Stimulated activated CD4-positive, alpha-beta T cell treated with anti-CD3 and anti-CD28 coated beads, Interleukin-12 subunit alpha, Interleukin-12 subunit beta, amount 100 ng/mL, for 24 hours (primary cell): ENCODE measurements around the gene EGFL7.

Experiments
- DNase-seq, 2 experiments: peaks; one replicate each; pipeline ENCODE4 v3.0.0-alpha.2; 2020; ENCODE audit warnings: low read depth in 2 of 2

Gene EGFL7

DNA sequence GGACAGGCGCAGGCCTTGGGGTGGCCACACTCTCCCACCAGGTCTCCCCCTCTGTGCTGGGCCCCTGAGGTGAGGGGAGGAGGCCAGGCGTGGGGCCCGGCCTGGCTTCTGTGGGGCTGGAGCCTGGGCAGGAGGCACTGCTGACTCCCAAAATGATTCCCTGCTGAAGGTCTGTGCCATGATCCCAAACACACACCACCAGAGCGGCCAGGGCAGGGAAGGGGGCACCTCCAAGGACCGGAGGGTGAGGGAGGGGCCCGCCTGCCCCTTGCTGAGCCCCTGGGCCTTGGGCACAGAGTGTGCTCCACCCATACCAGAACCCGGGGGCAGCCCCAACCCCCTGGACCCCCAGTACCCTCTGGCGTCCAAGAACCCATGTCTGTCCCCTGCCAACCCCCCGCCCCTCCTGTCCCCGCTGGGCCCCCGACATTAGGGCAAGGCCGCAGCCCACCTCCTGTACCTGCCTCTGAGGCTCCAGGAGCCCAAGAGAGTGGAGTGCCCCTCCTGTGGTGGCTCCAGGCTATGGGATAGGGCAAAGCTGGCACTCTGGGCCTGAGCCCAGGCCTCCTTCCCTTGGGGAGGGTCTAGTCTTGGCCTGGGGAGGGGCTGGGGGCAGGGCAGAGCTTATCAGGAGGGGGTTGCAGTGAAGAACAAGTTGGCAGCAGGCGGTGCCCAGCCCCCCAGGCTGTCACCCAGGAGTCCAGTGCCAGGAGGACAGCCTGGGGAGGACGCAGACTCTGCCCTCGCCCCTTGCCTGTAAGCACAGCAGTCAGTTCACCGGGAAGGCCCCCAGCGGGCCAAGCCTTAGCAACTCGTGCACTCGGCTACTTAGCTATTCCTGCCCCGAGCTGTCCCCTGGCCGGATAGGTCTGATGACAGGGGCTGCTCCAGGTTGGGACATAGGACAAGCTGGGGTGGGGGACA lies 2.6 kb upstream of the EGFL7 start:
- no peak for DNase-seq

DNA sequence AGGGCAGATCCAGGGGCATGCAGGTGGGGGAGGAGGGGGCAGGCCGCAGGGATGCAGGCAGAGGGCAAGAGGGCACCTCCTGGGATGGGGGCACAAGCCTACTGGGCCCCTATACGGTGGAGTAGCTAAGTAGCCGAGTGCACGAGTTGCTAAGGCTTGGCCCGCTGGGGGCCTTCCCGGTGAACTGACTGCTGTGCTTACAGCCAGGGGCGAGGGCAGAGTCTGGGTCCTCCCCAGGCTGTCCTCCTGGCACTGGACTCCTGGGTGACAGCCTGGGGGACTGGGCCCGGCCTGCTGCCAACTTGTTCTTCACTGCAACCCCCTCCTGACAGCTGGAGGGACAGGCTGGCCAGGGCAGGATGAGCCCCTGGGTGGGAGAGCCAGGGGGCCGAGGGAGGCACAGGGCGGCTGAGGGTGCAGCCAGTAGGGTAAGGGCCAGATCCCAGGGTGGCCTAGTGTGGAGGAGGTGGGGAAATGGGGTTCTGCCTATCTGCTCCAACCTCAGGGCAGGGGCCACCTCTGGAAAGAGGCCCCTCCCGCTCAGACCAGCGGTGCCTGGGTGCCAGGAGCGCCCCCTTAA lies 1.7 kb upstream of the EGFL7 start:
- DNase-seq, result no peak

DNA sequence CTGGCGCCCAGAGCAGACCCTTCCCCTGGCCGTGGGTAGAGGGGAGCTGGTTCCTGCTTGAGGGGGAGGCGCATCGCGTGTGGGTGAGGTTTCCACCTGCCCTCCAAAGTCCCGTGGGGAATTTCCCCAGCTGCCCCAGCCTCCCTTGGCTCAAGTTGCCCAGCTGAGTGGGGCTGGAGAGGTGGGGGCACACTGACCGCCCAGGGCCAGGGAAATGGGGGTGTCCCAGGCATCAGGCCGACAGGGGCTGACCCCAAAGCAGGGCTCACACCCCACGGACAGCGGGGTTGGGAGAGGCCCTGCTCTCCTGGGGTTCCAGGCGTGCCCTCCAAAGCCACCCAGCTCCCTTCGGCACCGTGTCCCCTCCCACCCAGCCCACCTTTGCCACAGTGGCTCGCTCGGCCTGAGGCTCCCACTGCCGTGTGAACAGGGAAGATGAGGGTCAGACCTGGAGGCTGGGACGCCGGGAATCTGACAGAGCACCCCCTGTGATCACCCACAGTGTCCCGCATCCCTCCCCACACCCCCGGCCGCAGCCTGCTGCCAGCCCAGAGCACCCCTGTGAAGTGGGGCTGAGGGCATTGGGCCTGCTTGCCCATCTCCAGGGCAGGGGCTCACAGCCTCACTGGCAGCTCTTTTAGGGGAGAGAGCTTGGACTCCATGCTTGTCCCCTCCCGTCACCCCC lies 933 bp upstream of the EGFL7 start:
- DNase-seq, result no peak

DNA sequence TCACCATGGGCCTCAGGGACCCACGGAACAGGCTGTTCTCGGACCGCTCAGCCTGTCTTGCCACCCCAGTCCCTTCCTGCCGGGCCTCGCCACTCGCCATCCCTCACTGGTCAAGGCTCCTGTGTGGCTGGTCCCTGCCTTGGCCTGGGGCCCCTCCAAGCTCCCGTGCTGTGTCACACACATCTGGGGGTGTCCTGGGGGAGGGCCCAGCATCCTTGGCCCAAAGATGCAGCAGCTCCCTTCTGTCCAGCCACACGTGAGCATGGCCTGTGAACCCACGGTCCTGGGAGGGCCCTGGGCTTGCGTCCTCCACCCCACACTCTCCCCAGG lies 425 bp upstream of the EGFL7 start:
- no peak for DNase-seq

DNA sequence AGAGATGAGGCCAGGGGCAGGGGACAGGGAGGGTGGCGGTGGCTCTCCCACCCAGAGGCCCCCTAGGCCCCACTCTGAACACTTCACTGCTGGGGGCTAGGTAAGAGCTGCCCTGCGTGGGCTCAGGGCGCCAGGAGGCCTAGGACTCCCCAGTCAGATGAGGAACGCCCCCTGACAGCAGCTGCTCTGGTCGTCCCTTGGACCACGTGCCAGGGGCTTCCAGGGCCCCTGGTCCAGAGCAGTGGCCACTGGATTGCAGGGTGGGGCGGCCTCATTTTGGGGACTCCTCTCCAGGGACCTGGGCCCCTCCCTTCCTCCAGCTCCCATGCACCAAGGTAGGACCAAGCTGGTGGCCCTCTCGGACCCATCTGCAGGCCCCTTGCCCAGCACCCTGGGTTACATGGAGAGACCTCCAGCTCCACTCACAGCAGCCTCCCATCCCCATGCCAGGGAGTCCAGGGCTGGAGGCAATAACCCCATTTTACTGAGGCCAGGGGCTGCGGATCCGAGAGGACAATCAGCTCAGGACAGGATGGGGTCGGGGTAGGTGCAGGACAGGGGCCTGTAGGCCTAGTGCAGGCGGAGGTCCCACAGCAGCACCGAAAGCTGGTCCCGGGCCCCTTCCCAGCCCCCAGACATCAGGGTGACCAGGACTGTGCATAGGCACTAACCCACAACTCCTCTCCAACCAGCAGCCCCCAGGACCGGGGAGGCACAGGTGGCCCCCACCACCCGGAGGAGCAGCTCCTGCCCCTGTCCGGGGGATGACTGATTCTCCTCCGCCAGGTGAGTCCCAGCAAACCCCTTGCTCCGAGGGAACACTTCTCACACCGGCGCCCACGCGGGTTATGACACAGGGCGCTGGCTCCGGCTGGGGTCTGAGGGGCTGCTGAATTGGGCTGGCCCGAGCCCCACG lies 1.5 kb downstream of the EGFL7 start:
- DNase-seq, result no peak

DNA sequence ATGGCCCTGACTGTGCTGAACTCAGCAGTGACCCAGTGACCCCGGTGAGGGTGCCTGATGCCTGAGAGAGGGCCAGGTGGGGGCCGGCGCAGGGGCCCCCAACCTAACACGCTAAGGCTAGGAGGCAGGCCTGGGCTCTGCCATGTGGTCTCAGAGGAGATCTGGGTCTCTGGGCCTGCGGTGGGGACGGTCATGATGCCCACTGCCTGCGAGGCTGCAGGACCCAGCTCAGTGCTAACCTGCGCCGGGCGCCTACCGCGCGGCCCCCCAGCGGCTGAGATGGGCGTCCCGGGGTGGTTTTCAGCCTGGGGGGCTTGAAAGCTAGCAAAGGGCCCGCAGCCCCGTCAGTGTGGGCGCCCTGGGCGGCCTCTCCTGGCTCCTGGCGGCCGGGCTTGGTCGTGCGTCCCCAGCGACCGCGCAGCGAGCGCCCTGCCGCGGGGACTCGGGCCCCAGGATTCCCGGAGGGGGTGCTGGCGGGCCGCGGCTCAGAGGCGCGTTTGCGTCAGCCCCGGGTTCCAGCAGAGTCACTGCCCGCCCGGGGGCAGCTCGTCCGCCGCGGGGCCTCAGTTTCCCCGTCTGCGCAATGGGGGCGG lies 2.5 kb downstream of the EGFL7 start:
- no peak for DNase-seq

DNA sequence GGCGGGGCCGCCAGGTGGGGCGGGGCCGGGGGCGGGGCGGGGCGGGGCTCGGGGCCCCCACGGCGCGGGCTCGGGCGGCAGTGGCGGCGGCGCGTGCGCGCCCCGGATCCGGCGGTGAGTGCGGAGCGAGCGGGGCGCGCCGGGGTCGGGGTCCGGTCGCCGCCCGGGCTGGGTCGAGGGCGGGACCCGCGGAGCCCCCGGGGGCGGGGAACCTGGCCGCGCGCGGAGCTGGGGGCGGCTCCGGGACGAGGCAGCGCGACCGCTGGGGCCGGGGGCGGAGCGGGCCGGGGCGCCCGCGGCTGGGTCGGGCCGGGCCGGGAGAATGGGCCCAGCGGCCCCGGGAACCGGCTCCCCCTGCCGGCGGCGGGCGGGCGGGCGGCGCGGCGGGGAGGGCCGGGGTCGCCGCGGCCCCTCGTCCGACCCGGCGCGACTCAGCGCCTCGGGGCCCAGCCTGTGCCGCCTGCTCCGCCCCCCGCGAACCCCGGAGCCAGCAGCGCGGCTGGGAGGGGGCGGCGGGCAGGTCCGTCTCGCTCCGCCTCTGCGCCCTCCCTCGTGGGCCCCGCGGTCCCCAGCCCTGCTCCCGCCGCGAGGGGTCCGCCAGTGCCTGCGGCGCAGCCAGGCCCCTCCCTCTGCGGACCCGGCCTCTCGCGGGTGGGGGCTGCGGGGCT lies 3.1 kb downstream of the EGFL7 start:
- no peak for DNase-seq

DNA sequence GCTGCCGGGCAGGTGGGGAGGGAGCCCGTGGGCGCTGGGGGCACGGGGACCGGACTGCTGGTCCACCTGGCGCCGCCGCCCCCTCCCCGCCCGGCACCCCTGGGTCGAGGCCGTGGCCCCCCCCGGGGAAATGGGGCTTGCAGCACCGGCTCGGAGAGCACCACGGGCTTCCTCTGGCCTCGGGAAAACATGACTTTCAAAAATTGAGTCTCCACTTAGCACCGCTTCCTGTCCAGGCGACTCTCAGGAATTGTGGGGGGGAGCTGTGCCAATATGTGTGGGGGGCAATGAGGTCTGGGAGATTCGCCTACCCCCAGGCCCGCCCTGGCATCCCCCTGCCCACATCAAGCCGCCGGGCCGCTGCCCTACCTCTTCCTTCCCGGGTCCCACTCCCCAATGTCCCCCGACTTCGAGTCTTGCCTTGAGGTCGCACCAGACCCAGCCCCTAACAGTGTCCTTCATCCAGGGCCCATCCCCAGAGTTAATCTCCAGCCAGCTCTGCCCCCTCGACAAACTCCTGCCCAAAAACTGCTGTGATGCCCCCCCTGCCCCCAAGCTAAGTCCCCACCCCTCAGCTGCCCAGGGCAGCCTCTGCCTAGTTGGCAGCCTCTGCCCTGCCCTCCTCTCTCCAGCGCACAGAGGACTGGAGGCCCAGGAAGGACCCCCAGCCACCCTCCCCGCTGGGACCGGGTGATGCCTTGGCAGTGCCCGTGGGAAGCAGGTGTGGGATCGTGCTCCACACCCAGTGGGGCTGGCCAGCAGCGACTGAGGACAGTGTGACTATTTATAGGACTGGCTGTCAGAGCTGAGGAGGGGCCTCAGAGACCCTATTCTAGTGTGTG lies 3.9 kb downstream of the EGFL7 start:
- no peak for DNase-seq

DNA sequence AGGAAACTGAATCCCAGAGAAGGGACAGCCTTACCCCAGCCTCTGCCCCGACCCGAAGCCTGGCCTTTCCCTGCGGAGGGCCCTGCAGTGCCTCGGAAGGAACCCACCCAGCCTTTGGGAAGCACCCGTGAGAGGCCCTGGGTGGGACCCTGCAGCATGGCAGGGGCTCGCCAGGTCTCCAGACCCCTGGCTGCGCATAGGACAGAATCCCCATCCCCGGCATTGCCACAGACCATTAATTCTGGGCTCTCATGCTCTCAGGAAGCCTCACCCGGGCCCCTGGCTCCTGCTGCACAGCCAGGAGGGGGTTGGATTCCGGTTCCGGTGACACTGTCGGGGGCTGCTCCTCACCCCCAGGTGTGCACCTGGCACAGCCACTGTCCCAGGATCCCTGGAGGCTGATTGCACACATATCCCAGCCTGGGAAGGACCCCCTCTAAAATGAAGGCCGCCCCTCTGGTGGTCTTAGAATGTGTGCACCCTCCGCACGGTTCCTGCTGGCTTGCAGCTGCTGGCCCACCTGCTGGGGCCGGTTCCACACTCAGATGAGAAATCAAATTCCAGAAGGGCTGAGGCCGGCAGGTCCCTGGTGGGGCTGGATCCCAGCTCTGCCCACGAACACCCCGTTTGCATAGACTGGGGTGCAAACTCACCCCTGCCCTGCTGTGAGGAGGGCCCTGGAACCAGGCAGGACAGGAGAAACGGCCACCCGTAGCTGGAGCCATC lies 4.7 kb downstream of the EGFL7 start:
- no peak for DNase-seq

DNA sequence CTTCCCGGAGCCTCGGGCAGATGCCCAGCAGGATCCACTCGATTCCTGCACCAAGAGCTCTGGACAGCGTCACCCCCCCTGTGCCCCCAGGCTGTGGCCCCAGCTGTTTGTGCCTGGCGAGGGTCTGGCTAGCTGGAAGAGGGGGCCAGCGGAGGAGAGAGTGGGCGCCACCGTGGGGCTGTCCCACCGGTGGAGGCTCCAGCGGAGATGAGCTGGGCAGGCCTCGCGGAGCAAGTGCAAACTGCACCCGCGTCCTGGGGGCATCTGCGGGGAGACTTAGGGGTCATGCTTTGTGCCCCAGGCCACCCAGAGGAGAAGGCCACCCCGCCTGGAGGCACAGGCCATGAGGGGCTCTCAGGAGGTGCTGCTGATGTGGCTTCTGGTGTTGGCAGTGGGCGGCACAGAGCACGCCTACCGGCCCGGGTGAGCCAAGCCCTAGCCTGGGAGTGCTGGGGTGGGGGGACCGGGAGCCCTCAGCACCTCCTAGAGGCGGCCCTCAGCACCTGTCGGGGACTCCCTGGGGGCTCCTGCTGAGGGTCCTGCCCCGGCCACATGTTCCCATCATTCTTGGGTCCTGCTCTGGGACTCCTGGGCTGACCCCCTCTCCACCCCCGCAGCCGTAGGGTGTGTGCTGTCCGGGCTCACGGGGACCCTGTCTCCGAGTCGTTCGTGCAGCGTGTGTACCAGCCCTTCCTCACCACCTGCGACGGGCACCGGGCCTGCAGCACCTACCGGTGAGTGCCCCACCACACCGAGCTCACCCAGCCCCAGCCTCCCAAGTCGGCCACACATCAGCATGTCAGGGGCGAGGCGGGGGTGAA lies 5.4 kb downstream of the EGFL7 start:
- DNase-seq, result no peak

DNA sequence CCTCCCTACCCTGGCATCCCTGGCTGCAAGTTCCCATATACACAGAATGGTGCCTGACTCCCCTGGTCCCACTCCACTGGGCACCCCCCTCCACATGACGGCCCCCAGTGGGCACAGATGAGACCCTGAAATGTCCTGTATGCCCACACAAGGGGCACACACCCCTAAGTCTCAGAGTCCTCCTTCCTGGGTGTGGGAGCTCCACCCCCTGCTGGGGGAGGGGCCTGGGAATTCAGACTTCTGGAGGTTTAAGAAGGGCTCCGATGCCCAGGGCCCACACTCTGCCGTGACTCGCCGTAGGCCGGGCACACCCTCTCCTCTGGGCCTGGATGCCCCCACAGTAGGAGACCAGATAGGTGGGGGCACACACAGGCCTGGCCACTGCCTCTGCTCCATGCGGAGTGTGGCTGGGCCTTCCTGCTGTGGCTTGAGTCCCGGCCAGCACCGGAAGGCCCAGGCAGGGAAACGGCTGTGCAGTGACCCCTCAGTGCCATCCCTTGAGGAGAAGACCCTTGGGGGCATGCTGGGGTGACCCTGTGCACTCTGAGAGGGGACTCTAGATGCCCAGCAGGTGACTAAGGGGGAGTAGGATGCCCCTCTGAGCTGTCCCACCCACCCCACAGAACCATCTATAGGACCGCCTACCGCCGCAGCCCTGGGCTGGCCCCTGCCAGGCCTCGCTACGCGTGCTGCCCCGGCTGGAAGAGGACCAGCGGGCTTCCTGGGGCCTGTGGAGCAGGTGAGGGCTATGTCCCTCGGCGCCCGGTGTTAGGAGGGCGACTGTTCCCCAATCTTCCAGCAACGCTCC lies 6.5 kb downstream of the EGFL7 start:
- DNase-seq, result no peak

DNA sequence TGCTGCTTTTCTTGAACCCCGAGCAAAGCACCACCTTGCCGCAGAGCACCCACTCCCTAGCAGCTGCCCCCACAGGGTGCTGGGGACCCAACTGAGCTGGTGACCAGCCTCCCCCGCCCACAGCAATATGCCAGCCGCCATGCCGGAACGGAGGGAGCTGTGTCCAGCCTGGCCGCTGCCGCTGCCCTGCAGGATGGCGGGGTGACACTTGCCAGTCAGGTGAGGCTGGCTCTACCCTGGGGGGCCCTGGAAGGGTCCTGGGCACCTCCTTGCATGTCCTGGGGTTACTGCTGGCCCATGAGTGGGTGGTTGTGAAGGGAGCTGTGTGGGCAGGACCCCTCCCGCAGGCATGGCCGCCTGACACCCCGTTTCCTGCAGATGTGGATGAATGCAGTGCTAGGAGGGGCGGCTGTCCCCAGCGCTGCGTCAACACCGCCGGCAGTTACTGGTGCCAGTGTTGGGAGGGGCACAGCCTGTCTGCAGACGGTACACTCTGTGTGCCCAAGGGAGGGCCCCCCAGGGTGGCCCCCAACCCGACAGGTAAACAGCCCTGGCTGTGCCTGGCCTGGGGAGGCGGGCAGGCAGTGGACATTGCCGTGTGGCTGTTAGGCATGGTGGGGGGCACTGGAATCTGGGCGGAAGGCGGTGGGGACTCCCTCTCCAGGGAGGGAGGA lies 7.2 kb downstream of the EGFL7 start:
- no peak for DNase-seq

DNA sequence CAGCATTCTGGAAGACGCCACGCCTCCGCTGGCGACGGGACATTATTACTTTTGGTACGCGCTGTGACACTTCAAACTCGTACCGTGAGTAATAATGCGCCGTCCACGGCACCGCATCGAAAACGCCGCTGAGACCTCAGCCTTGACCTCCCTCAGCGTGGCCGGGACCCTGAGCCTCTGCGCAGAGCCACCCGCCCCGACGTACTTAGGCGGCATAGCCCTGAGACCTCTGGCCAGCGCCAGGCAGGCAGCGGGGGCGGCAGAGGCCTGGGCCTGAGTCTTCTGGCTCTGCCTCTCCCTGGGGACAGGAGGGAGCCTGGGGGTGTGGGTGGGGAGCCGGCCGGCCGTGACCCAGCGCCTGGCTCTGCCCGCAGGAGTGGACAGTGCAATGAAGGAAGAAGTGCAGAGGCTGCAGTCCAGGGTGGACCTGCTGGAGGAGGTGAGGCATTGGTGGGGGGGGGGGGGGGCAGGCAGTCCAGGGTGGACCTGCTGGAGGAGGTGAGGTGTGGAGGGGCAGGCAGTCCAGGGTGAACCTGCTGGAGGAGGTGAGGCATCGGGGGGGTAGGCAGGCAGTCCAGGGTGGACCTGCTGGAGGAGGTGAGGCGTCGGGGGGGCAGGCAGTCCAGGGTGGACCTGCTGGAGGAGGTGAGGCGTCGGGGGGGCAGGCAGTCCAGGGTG lies 8.0 kb downstream of the EGFL7 start:
- DNase-seq, result no peak

DNA sequence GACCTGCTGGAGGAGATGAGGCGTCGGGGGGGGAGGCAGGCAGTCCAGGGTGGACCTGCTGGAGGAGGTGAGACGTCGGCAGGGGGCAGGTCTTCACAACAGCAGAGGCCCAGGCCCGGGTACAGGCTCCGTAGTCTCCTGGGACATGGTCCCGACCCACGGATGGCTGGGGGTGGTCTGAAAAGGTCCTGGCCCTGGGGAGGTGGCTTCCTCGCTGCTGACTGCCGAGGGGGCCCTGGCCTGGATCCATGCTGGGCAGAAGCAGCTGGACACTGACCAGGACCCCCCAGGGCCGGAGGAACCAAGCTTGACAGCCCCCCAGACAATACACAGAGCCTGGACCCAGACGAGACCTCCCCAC lies 8.5 kb downstream of the EGFL7 start:
- DNase-seq, result no peak

DNA sequence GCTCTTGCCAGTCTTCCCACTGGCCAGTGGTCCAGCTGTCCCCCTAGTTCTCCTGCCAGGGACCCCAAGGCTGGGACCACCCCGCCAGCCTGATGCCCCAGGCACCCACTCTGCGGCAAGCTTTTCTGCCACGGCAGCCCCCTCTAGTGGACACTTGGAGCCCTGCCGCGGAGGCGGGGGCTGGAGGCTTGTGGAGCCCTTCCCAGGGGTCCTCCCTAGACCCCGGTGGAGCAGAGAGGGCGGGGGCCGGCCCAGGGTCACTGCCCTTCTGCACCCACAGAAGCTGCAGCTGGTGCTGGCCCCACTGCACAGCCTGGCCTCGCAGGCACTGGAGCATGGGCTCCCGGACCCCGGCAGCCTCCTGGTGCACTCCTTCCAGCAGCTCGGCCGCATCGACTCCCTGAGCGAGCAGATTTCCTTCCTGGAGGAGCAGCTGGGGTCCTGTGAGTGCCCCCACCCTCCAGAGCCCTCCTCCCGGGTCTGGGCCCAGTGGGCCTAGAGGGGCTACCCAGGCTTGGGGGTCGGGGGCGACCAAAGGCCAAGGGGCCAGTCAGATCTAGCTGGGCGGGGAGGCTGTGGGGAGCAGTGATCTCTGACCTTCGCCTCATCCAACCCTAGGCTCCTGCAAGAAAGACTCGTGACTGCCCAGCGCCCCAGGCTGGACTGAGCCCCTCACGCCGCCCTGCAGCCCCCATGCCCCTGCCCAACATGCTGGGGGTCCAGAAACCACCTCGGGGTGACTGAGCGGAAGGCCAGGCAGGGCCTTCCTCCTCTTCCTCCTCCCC lies 9.1 kb downstream of the EGFL7 start:
- peak in 1 of 2 experiments; percentile 41 for DNase-seq
